Measurements from ENCODE around the gene WNT1.

- TF ChIP-seq CTCF (IDR thresholded peaks at IDR 0.05) (no peak), EZH2phosphoT487 (IDR thresholded peaks at IDR 0.05) (no peak)
Observed at GRCh38 chr12:48990552-48990951, 12.4 kb downstream of the WNT1 start.
